ENCODE data around the gene FAAP20. TPM values are rescaled to one million over a fixed set of nuclear protein-coding genes. Genes with fewer than 3 reads are reported as not detected.

FAAP20 gene
- total and polyA plus RNA-seq, 7 donors: 28.4 to 58.0 (median 45.3) TPM

DNA sequence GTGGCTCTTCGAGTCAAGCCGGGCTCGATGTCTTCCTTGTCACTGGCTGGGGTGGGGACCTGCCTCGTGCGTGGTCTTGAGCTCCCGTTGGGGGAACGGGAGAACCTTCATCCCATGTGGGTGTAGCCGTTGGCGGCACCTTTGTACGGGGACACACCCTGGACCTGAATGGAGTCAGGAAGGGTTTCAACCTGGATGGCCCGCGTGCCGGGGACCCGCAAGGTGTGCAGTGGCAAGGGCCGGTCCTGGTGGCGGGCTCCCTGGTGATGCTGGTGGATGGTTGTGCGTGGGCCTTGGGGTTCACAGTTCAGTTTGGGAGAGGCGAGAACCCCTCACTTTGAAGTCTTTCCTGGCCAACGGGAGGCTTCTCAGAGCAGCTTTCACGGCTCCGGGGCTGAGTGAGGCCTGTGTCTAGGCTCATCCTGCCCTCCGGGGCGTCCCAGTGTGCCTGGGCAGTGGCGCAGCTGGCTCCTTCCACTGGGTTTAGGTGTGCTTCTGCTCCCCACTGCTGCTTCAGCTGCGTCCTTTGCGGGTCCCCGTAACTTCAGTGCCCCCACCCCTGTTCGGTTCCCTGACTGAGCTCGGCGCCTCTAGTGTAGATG, 44.9 kb upstream of the FAAP20 start:
- Histone ChIP-seq H3K9me3 (no peaks in the 10 kb centered on the region), H3K36me3 (peaks cover 0 to 4% (median 0%) of the 10 kb centered on the region in 4 donors), H3K27ac (peak overlapping the region; percentile 67 to 92 (median 90)), H3K4me1 (peaks cover 0 to 98% (median 96%) of the 10 kb centered on the region in 4 donors), H3K4me3 (peak overlapping the region in 1 of 4 donors; percentile 16), H3K27me3 (no peaks in the 10 kb centered on the region)
- no peak for DNase-seq
- intact Hi-C loops (cut with DNase I): loop anchor here (5.0 kb wide), 1 partner anchor 33 kb away; no protein-coding TSS in a partner anchor
- 80 to 87% methylated on average over 30 of the region's 30 CpGs for WGBS, 2 donors
- TF ChIP-seq POLR2A (IDR thresholded peaks at IDR 0.05) (no peak), POLR2AphosphoS5 (IDR thresholded peaks at IDR 0.05) (no peak), EP300 (IDR thresholded peaks at IDR 0.05) (no peak)
- TF ChIP-seq, protein P1, sequence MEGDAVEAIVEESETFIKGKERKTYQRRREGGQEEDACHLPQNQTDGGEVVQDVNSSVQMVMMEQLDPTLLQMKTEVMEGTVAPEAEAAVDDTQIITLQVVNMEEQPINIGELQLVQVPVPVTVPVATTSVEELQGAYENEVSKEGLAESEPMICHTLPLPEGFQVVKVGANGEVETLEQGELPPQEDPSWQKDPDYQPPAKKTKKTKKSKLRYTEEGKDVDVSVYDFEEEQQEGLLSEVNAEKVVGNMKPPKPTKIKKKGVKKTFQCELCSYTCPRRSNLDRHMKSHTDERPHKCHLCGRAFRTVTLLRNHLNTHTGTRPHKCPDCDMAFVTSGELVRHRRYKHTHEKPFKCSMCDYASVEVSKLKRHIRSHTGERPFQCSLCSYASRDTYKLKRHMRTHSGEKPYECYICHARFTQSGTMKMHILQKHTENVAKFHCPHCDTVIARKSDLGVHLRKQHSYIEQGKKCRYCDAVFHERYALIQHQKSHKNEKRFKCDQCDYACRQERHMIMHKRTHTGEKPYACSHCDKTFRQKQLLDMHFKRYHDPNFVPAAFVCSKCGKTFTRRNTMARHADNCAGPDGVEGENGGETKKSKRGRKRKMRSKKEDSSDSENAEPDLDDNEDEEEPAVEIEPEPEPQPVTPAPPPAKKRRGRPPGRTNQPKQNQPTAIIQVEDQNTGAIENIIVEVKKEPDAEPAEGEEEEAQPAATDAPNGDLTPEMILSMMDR (IDR thresholded peaks at IDR 0.05): no peak

DNA sequence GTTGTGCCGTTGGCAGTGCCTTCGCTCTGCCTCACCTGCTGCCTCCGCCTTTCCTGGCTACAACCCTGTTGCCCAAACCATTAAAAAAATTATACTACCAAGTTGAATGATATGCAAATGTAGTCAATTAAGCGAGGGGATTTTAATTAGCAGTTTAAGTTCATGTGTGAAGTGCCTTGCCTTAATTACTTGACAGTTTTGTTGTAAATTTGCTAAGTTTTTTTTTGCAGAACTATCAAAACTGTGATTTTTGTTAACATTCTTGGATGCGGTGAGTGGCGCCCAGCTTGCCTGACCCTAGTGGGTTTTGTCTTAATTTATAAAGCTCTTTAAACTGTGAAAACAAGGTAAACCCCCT, 44.4 kb upstream of the FAAP20 start:
- H3K9me3 ChIP-seq: no peaks in the 10 kb centered on the region
- TF ChIP-seq EP300 (IDR thresholded peaks at IDR 0.05): no peak
- TF ChIP-seq POLR2A (IDR thresholded peaks at IDR 0.05): no peak
- TF ChIP-seq, protein P1 (IDR thresholded peaks at IDR 0.05): no peak
- no peak for TF ChIP-seq POLR2AphosphoS5 (IDR thresholded peaks at IDR 0.05)
- intact Hi-C loops (cut with DNase I): loop anchor here (5.0 kb wide), 1 partner anchor 33 kb away; no protein-coding TSS in a partner anchor
- no peaks in the 10 kb centered on the region for H3K27me3 ChIP-seq
- peaks cover 0 to 4% (median 0%) of the 10 kb centered on the region in 4 donors for H3K36me3 ChIP-seq
- H3K4me1 ChIP-seq: peaks cover 0 to 100% (median 98%) of the 10 kb centered on the region in 4 donors
- peak overlapping the region; percentile 67 to 92 (median 90) for H3K27ac ChIP-seq
- H3K4me3 ChIP-seq: no peak overlapping the region
- DNase-seq: no peak
- 58 to 87% methylated on average over 6 of the region's 6 CpGs for WGBS, 2 donors

DNA sequence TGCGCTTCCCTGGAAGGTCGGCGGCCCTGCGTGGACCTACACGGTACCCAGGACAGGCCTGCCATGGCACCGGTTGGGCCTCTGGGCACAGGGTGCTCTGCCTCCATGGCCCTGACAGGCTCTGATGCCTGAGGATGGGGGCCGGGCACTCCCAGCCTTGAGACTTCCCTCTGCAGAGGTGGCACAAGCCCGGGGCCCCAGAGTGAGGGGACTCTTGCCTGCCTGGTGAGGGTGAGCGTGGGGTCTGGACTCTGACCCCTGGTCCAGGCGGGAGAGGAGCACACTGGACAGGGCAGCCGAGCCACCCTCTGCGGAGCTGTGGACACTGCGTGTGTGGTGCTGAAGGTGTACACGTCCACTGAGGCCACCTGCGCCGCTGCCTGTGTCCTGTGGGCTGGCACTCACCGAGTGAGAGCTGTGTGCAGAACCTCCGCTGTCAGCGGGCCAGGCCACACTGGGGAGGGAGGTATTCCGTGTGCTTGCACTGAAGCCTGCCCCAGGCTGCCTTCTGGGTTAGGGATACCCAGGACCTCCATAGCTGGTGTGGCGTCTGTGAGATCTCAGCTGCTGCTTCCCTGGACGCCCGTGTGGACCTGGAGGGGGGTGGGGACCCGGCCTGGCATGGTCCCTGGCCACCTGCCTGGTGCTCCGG, 43.9 kb upstream of the FAAP20 start:
- Histone ChIP-seq H3K27me3 (no peaks in the 10 kb centered on the region), H3K36me3 (peaks cover 0 to 4% (median 0%) of the 10 kb centered on the region in 4 donors), H3K4me1 (peaks cover 0 to 100% (median 99%) of the 10 kb centered on the region in 4 donors), H3K27ac (peak overlapping the region; percentile 67 to 92 (median 90)), H3K9me3 (no peaks in the 10 kb centered on the region), H3K4me3 (peak overlapping the region in 1 of 4 donors; percentile 7)
- intact Hi-C loops (cut with DNase I): loop anchor here (5.0 kb wide), 1 partner anchor 34 kb away; no protein-coding TSS in a partner anchor
- WGBS, 2 donors: 71 to 85% methylated on average over 25 of the region's 25 CpGs
- TF ChIP-seq, protein P1 (IDR thresholded peaks at IDR 0.05): no peak
- TF ChIP-seq POLR2AphosphoS5 (IDR thresholded peaks at IDR 0.05): peak in 1 of 4 donors; percentile 11
- no peak for TF ChIP-seq EP300 (IDR thresholded peaks at IDR 0.05)
- no peak for TF ChIP-seq POLR2A (IDR thresholded peaks at IDR 0.05)
- no peak for DNase-seq

DNA sequence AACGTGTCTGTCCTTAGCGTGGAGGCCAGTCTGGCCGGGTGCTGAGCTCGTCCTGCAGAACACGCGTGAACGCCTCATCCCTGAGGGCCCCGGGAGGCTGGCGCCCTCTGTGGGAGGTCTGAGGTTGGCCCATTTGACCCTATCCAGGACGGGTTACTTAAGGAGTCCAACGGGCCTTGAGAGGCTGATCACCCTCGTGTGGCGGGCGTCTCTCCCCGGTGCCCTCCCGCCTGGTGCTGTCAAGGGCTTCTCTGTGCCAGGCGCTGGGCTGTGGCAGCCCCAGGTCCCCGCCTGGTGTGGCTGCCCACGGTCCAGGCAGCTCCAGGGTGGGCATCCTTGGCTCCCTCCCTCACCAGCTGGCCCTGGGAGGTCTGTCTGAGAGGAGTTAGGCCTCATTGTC, 43.2 kb upstream of the FAAP20 start:
- Histone ChIP-seq H3K27me3 (no peaks in the 10 kb centered on the region), H3K4me1 (peaks cover 0 to 100% (median 99%) of the 10 kb centered on the region in 4 donors), H3K9me3 (no peaks in the 10 kb centered on the region), H3K27ac (peak overlapping the region; percentile 67 to 92 (median 90)), H3K36me3 (peaks cover 0 to 4% (median 0%) of the 10 kb centered on the region in 4 donors), H3K4me3 (peak overlapping the region in 2 of 4 donors; percentile 5 to 7)
- TF ChIP-seq EP300 (IDR thresholded peaks at IDR 0.05): no peak
- no peak for TF ChIP-seq POLR2A (IDR thresholded peaks at IDR 0.05)
- TF ChIP-seq, protein P1 (IDR thresholded peaks at IDR 0.05): no peak
- no peak for TF ChIP-seq POLR2AphosphoS5 (IDR thresholded peaks at IDR 0.05)
- intact Hi-C loops (cut with DNase I): loop anchor here (5.0 kb wide), 1 partner anchor 35 kb away; no protein-coding TSS in a partner anchor
- DNase-seq: no peak
- WGBS, 2 donors: 72 to 75% methylated on average over 19 of the region's 19 CpGs

All from sigmoid colon (tissue), 7 donors.